Progenitor cell of endocrine pancreas (in vitro differentiated cells): Measurements from ENCODE around the gene LAMA2. TPM values are rescaled to one million over a fixed set of nuclear protein-coding genes. Genes with fewer than 3 reads are reported as not detected.
A peak's percentile ranks its signal among the peaks of the same experiment; 100 is the strongest.

ENCODE experiments used
- DNase-seq: peaks from one replicate; pipeline ENCODE4 v3.0.0; 2021; ENCODE audit warnings: low spot score; ENCODE audit not compliant: unreplicated experiment
- H3K27ac Mint-ChIP-seq: 2 replicates; pipeline ENCODE4 v1.8.0; 2021; ENCODE audit warnings: mild to moderate bottlenecking, moderate library complexity, mixed read lengths
- H3K27me3 Mint-ChIP-seq: 2 replicates; pipeline ENCODE4 v1.8.0; 2021; ENCODE audit warnings: mixed read lengths
- H3K36me3 Mint-ChIP-seq: 2 replicates; pipeline ENCODE4 v1.8.0; 2022; ENCODE audit warnings: mixed read lengths; ENCODE audit not compliant: insufficient read depth
- H3K4me1 Mint-ChIP-seq: 2 replicates; pipeline ENCODE4 v1.8.0; 2021; ENCODE audit warnings: low read depth, mixed read lengths
- H3K4me3 Mint-ChIP-seq: 2 replicates; pipeline ENCODE4 v1.8.0; 2021; ENCODE audit warnings: low read depth, mild to moderate bottlenecking, moderate library complexity, mixed read lengths
- H3K9me3 Mint-ChIP-seq: 2 replicates; pipeline ENCODE4 v1.8.0; 2021; ENCODE audit warnings: low read depth, mixed read lengths
- total RNA-seq: library from RNA; stranded (reverse); gene quantifications from 2 replicates; pipeline ENCODE4 v1.2.1, GENCODE V29; 2021
- TF ChIP-seq, protein P1 (sequence below): fragments of 200-600 bp; sonication (generic); IDR thresholded peaks from one replicate; pipeline ENCODE4 v1.5.0; 2021; ENCODE audit warnings: antibody characterized with exemption, mild to moderate bottlenecking; ENCODE audit not compliant: unreplicated experiment

Gene LAMA2
- total RNA-seq, 1 donor from 2014 or later, result 0.22 TPM

DNA sequence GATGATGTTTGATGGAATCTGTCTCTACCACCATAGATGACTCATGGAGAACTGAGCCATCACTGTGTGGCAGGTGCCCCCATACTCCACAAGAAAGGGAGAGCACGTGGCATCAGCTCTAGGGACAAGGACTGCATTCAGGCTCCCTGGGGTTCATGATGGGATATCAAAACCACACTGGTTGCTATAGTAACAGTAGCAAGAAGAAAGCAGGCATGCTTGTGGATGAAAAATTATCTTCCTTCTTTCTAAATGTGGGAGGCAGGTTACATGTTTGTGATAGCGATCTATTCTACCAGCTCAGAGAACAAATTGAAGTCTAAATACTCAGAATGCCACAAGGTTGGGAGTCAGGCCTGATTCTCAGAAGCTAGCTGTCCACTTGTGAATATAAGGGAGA lies 602.8 kb downstream of the LAMA2 start:
- H3K36me3 Mint-ChIP-seq, result no peaks in the 10 kb centered on the region
- TF ChIP-seq, protein P1, sequence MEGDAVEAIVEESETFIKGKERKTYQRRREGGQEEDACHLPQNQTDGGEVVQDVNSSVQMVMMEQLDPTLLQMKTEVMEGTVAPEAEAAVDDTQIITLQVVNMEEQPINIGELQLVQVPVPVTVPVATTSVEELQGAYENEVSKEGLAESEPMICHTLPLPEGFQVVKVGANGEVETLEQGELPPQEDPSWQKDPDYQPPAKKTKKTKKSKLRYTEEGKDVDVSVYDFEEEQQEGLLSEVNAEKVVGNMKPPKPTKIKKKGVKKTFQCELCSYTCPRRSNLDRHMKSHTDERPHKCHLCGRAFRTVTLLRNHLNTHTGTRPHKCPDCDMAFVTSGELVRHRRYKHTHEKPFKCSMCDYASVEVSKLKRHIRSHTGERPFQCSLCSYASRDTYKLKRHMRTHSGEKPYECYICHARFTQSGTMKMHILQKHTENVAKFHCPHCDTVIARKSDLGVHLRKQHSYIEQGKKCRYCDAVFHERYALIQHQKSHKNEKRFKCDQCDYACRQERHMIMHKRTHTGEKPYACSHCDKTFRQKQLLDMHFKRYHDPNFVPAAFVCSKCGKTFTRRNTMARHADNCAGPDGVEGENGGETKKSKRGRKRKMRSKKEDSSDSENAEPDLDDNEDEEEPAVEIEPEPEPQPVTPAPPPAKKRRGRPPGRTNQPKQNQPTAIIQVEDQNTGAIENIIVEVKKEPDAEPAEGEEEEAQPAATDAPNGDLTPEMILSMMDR, result no peak
- H3K27ac Mint-ChIP-seq, result no peak overlapping the region
- no peak overlapping the region for H3K4me3 Mint-ChIP-seq
- DNase-seq, result no peak
- H3K9me3 Mint-ChIP-seq, result no peaks in the 10 kb centered on the region
- H3K4me1 Mint-ChIP-seq, result peaks cover 5% of the 10 kb centered on the region
- H3K27me3 Mint-ChIP-seq, result no peaks in the 10 kb centered on the region

DNA sequence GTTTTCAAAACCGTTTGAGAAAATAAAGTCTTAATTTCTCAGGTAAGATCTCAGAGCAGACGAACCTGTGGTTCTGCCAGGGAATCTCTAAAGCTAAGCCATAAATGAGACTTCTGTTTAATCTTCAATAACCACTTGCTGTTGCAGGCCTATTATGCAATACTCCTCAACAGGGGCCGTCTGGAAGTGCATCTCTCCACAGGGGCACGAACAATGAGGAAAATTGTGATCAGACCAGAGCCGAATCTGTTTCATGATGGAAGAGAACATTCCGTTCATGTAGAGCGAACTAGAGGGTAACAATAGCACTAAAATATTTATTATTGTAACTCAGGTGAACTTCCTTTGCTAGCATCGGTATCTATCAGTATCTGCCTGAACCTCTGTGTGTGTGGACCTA lies 603.4 kb downstream of the LAMA2 start:
- Mint-ChIP-seq H3K36me3 (no peaks in the 10 kb centered on the region), H3K27me3 (no peaks in the 10 kb centered on the region), H3K27ac (no peak overlapping the region), H3K9me3 (no peaks in the 10 kb centered on the region), H3K4me3 (no peak overlapping the region), H3K4me1 (peaks cover 6% of the 10 kb centered on the region)
- TF ChIP-seq, protein P1, result no peak
- DNase-seq, result no peak

DNA sequence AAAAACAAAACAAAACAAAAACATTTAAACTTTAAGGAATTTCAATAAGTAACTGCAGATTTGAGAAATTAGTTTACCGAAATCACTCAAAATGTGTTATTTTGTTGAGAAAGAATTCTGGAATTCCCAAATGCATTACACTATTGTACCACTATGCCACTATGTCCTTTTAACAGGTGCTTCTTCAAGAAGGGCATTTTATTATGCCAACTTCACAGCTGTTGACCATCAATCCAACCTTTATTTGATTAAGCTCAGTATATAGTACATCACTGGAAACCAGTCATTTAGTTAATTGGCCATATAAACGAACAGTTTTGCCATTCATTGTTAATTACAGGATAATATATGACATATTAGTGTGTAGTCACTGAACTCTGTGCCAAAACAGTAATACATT lies 605.4 kb downstream of the LAMA2 start:
- Mint-ChIP-seq H3K4me3 (no peak overlapping the region), H3K9me3 (no peaks in the 10 kb centered on the region), H3K36me3 (no peaks in the 10 kb centered on the region), H3K27me3 (no peaks in the 10 kb centered on the region), H3K4me1 (peaks cover 6% of the 10 kb centered on the region), H3K27ac (no peak overlapping the region)
- TF ChIP-seq, protein P1, result no peak
- no peak for DNase-seq

DNA sequence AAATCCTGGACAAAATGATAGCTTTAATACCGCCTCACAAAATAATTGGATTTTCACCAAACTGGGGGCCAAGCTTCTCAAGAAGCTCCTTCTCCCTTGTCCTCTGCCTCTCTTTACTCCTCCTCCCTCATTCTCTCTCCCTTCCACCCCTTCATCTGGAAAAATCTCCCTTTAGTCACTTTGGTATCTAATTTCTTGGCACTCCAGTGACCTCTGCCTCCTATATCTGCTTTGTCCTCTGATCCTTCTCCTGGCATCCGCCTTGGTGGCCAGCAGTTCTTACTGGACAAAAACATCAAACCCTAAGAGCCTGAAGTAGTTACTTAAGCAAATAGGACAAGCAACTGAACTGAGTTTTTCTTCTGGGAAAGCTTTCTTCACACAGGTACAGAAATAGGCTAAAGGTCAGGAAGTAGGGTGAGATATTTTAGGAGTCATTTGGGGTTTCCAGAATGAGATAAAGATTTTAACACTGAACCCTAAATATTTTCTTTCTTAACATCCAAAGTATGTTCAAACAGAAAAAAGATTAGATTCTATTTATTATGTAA lies 606.4 kb downstream of the LAMA2 start:
- Mint-ChIP-seq H3K27ac (peak overlapping the region; percentile 81), H3K4me1 (peaks cover 6% of the 10 kb centered on the region), H3K27me3 (no peaks in the 10 kb centered on the region), H3K4me3 (no peak overlapping the region), H3K9me3 (no peaks in the 10 kb centered on the region), H3K36me3 (no peaks in the 10 kb centered on the region)
- no peak for DNase-seq
- TF ChIP-seq, protein P1, result no peak

DNA sequence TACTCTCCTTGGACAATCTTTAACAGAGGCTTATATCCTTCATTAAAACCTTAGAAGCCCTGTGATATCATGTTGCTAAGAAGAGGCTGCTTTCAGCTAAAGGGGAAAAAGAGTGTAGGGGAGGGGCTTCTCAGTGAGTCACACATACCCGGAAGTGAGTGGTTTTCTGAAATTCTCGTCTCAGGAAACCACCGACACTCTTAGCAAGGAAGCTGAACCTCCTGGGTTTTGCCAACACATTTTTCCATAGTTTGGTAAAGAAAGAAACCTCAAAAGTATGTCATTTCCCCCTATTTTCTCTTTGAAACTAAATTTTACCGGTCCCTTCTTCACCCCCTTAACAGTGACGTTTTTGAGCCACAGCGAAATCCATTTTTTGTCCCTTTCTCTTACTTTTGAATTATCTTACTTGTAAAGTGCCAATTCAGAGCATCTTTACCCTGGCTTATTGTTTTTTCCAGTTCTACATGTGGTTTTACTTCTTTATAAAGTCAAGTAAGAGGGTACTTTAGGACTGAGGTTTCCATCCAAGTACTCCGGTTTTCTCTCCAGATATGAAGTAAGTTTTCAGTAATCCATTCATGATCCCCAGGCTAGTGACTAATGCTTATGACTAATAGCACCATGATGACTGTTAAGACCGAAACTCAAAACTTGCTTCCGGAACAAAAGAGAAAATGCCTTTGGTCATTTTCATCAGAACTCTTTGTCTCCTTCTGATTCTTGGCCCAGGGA lies 607.8 kb downstream of the LAMA2 start:
- TF ChIP-seq, protein P1, result no peak
- no peak for DNase-seq
- peak overlapping the region; percentile 50 for H3K27ac Mint-ChIP-seq
- no peaks in the 10 kb centered on the region for H3K36me3 Mint-ChIP-seq
- H3K4me1 Mint-ChIP-seq, result peaks cover 6% of the 10 kb centered on the region
- H3K4me3 Mint-ChIP-seq, result no peak overlapping the region
- H3K27me3 Mint-ChIP-seq, result no peaks in the 10 kb centered on the region
- no peaks in the 10 kb centered on the region for H3K9me3 Mint-ChIP-seq
